GM23338 (cell line): ENCODE results near the gene WDR73. TPM values are rescaled to one million over a fixed set of nuclear protein-coding genes. Genes with fewer than 3 reads are reported as not detected.

Source experiments
- ATAC-seq: fragments of 200-7000 bp; cut with Tn5 transposase; 3 replicates; pipeline ENCODE4 v1.9.1; 2020
- DNase-seq: peaks from one replicate; pipeline ENCODE4 v3.0.0-alpha.2; 2015; ENCODE audit warnings: low spot score
- H2AFZ ChIP-seq: fragments of 200-600 bp; sonication (generic); 2 replicates; pipeline ENCODE4 v1.8.0; 2016; ENCODE audit warnings: antibody characterized with exemption, mild to moderate bottlenecking, moderate library complexity
- H3F3A ChIP-seq: fragments of 200-600 bp; sonication (generic); replicated peaks from 2 replicates; pipeline ENCODE4 v1.8.0; 2017; ENCODE audit warnings: antibody characterized with exemption, mixed run types, low read depth
- H3K27ac ChIP-seq: fragments of 200-600 bp; sonication (generic); 2 replicates; pipeline ENCODE4 v1.6.1; 2016; ENCODE audit warnings: low read depth
- H3K27me3 ChIP-seq: fragments of 200-600 bp; sonication (generic); 2 replicates; pipeline ENCODE4 v1.8.0; 2016; ENCODE audit warnings: mild to moderate bottlenecking, mixed run types, moderate library complexity; ENCODE audit not compliant: insufficient read depth
- H3K36me3 ChIP-seq: fragments of 200-600 bp; sonication (generic); 2 replicates; pipeline ENCODE4 v1.8.0; 2016; ENCODE audit warnings: mild to moderate bottlenecking; ENCODE audit not compliant: insufficient read depth
- H3K4me1 ChIP-seq: fragments of 200-600 bp; sonication (generic); 2 replicates; pipeline ENCODE4 v1.8.0; 2016; ENCODE audit warnings: mild to moderate bottlenecking, moderate library complexity; ENCODE audit not compliant: insufficient read depth
- H3K4me2 ChIP-seq: fragments of 200-600 bp; sonication (generic); 2 replicates; pipeline ENCODE4 v1.7.1; 2017; ENCODE audit warnings: mixed run types
- H3K4me3 ChIP-seq: fragments of 200-600 bp; sonication (generic); 2 replicates; pipeline ENCODE4 v1.6.1; 2016; ENCODE audit warnings: mixed run types
- H3K79me2 ChIP-seq: fragments of 200-600 bp; sonication (generic); replicated peaks from 2 replicates; pipeline ENCODE4 v1.8.0; 2017; ENCODE audit warnings: mild to moderate bottlenecking; ENCODE audit not compliant: insufficient read depth
- H3K9me2 ChIP-seq: fragments of 200-600 bp; sonication (generic); 2 replicates; pipeline ENCODE4 v1.8.0; 2017; ENCODE audit not compliant: insufficient read depth
- H4K20me1 ChIP-seq: fragments of 200-600 bp; sonication (generic); replicated peaks from 2 replicates; pipeline ENCODE4 v1.8.0; 2017; ENCODE audit warnings: mild to moderate bottlenecking; ENCODE audit not compliant: insufficient read depth
- H3K27ac Mint-ChIP-seq: 2 replicates; pipeline ENCODE4 v1.8.0; 2020; ENCODE audit warnings: inconsistent platforms, mild to moderate bottlenecking, moderate library complexity, mixed read lengths
- H3K27me3 Mint-ChIP-seq: 3 replicates; pipeline ENCODE4 v1.8.0; 2022; ENCODE audit warnings: low read depth, mild to moderate bottlenecking, moderate library complexity, mixed read lengths, inconsistent platforms; ENCODE audit not compliant: insufficient read depth, poor library complexity
- H3K36me3 Mint-ChIP-seq: 3 replicates; pipeline ENCODE4 v1.8.0; 2021; ENCODE audit warnings: low read depth, mild to moderate bottlenecking, inconsistent platforms, moderate library complexity, mixed read lengths
- H3K4me1 Mint-ChIP-seq: 3 replicates; pipeline ENCODE4 v1.8.0; 2020; ENCODE audit warnings: mild to moderate bottlenecking, inconsistent platforms, mixed read lengths
- H3K4me3 Mint-ChIP-seq: 3 replicates; pipeline ENCODE4 v1.8.0; 2021; ENCODE audit warnings: moderate library complexity, mild to moderate bottlenecking, inconsistent platforms, mixed read lengths
- H3K9me3 Mint-ChIP-seq: 3 replicates; pipeline ENCODE4 v1.8.0; 2020; ENCODE audit warnings: moderate library complexity, mild to moderate bottlenecking, inconsistent platforms, mixed read lengths
- CREB1 ChIP-seq: fragments of 250-450 bp; sonication (Bioruptor Pico); IDR thresholded peaks from 2 replicates; pipeline ENCODE4 v1.5.0; 2020; ENCODE audit warnings: low read depth, mild to moderate bottlenecking, moderate library complexity
- CTCF ChIP-seq, 2 experiments: fragments of 200-600 bp in 1 of 2; sonication (generic) in 1 of 2; conservative IDR thresholded peaks; 2 replicates each; pipeline versions ENCODE4 v1.5.1 to v1.6.1; 2016 to 2017; ENCODE audit warnings: antibody characterized with exemption in 2 of 2, low read depth in 2 of 2, mild to moderate bottlenecking in 2 of 2, moderate library complexity in 1 of 2
- ETS1 ChIP-seq: IDR thresholded peaks from 2 replicates; pipeline ENCODE4 v1.6.1; 2016; ENCODE audit warnings: antibody characterized with exemption
- EZH2 ChIP-seq: fragments of 200-600 bp; sonication (generic); IDR thresholded peaks from one replicate; pipeline ENCODE4 v1.8.0; 2017; ENCODE audit warnings: antibody characterized with exemption, mild to moderate bottlenecking, low read depth; ENCODE audit not compliant: unreplicated experiment
- EZH2phosphoT487 ChIP-seq: fragments of 200-600 bp; sonication (generic); IDR thresholded peaks from one replicate; pipeline ENCODE4 v1.8.1; 2018; ENCODE audit warnings: antibody characterized with exemption; ENCODE audit not compliant: unreplicated experiment
- JUNB ChIP-seq: IDR thresholded peaks from one replicate; pipeline ENCODE4 v1.6.1; 2016; ENCODE audit warnings: antibody characterized with exemption; ENCODE audit not compliant: unreplicated experiment
- NANOG ChIP-seq: IDR thresholded peaks from 2 replicates; pipeline ENCODE4 v1.6.1; 2016; ENCODE audit warnings: antibody characterized with exemption, borderline replicate concordance
- POLR2AphosphoS5 ChIP-seq: IDR thresholded peaks from 2 replicates; pipeline ENCODE4 v1.6.1; 2016; ENCODE audit warnings: antibody characterized with exemption, low read depth
- REST ChIP-seq: IDR thresholded peaks from one replicate; pipeline ENCODE4 v1.6.1; 2018; ENCODE audit warnings: antibody characterized with exemption; ENCODE audit not compliant: unreplicated experiment
- STAT1 ChIP-seq: IDR thresholded peaks from one replicate; pipeline ENCODE4 v1.6.1; 2016; ENCODE audit warnings: antibody characterized with exemption; ENCODE audit not compliant: unreplicated experiment
- ZNF114 ChIP-seq: fragments of 250-450 bp; sonication (Bioruptor Pico); IDR thresholded peaks from 2 replicates; pipeline ENCODE4 v1.5.0; 2020; ENCODE audit warnings: mild to moderate bottlenecking, moderate library complexity
- ZNF331 ChIP-seq: fragments of 250-450 bp; sonication (Bioruptor Pico); IDR thresholded peaks from 2 replicates; pipeline ENCODE4 v1.5.0; 2020; ENCODE audit warnings: low read depth, mild to moderate bottlenecking, moderate library complexity
- ZNF462 ChIP-seq: fragments of 250-450 bp; sonication (Bioruptor Pico); IDR thresholded peaks from 2 replicates; pipeline ENCODE4 v1.5.0; 2020; ENCODE audit warnings: mild to moderate bottlenecking, moderate library complexity
- polyA plus RNA-seq: library from polyadenylated mRNA; unstranded; fragments of >200 nt; fragmentation: Nextera tagmentation; extraction: Ambion mirVana; gene quantifications from 2 replicates; pipeline ENCODE4 v1.2.1, GENCODE V29; 2016
- total RNA-seq: library from RNA; depleted of rRNA; stranded (reverse); fragments of >200 nt; shearing (Covaris generic); gene quantifications from 2 replicates; pipeline ENCODE4 v1.2.3, GENCODE V29; 2014

The WDR73 gene
- total and polyA plus RNA-seq, 2 experiments from 2014 or later = 14.8 to 25.2 TPM

GRCh38 chr15:84669726-84670125 lies 15.6 kb upstream of the WDR73 start:
- Histone ChIP-seq H3K4me2 (no peak overlapping the region), H3F3A (0 out of 2 replicates have a peak, but pooled peaks cover 11% of the 10 kb centered on the region), H3K36me3 (peaks cover 49% of the 10 kb centered on the region), H4K20me1 (peaks cover 3% of the 10 kb centered on the region), H2AFZ (no peak overlapping the region), H3K4me3 (no peak overlapping the region), H3K27ac (no peak overlapping the region), H3K27me3 (no peaks in the 10 kb centered on the region), H3K79me2 (0 out of 2 replicates have a peak, but pooled peaks cover 6% of the 10 kb centered on the region), H3K4me1 (no peaks in the 10 kb centered on the region), H3K9me2 (no peaks in the 10 kb centered on the region)
- 0 out of 3 replicates have a peak, but pooled peaks cover 3% of the 10 kb centered on the region for H3K9me3 Mint-ChIP-seq
- ATAC-seq = no peak
- TF ChIP-seq JUNB = no peak
- no peak for TF ChIP-seq CTCF (conservative IDR thresholded peaks at IDR 0.05; ENCODE audit: low read depth in 2 of 2)
- TF ChIP-seq POLR2AphosphoS5 = no peak
- no peak for TF ChIP-seq STAT1
- no peak for TF ChIP-seq ZNF331
- TF ChIP-seq REST = no peak
- TF ChIP-seq EZH2phosphoT487 = no peak
- TF ChIP-seq ETS1 = no peak
- no peak for TF ChIP-seq ZNF462 (CRISPR knock-in tag)
- TF ChIP-seq CREB1 (CRISPR knock-in tag) = no peak
- TF ChIP-seq NANOG = no peak
- no peak for TF ChIP-seq EZH2
- no peak for TF ChIP-seq ZNF114 (CRISPR knock-in tag)
- H3K36me3 Mint-ChIP-seq = peaks cover 67% of the 10 kb centered on the region
- no peak overlapping the region for H3K4me3 Mint-ChIP-seq
- no peak for DNase-seq
- H3K27me3 Mint-ChIP-seq = peaks cover 2% of the 10 kb centered on the region
- no peaks in the 10 kb centered on the region for H3K4me1 Mint-ChIP-seq
- no peak overlapping the region for H3K27ac Mint-ChIP-seq
